ENCODE results near the gene ROCK2.
"Not testable (repeated sequence)": the region's sequence is repeated elsewhere in the genome, so short reads cannot be mapped to it uniquely, and the experiment has no call there.

The ROCK2 gene

GRCh38 chr2:11338580-11338979 lies 5.9 kb downstream of the ROCK2 start:
- no peak for DNase-seq

GRCh38 chr2:11337909-11338308 lies 6.5 kb downstream of the ROCK2 start:
- DNase-seq = no peak

- DNase-seq = no peak
Observed at GRCh38 chr2:11336189-11336588, 8.2 kb downstream of the ROCK2 start.

GRCh38 chr2:11333427-11334183 lies 10.8 kb downstream of the ROCK2 start:
- no peak for DNase-seq

- no peak for DNase-seq
Observed at GRCh38 chr2:11332596-11332995, 11.8 kb downstream of the ROCK2 start.

GRCh38 chr2:11330457-11331142 lies 13.8 kb downstream of the ROCK2 start:
- DNase-seq = no peak

GRCh38 chr2:11329776-11330175 lies 14.7 kb downstream of the ROCK2 start:
- DNase-seq = no peak

GRCh38 chr2:11328522-11328921 lies 15.9 kb downstream of the ROCK2 start:
- DNase-seq = not testable (repeated sequence)

- no peak for DNase-seq
Observed at GRCh38 chr2:11327871-11328270, 16.6 kb downstream of the ROCK2 start.

GRCh38 chr2:11326677-11327211 lies 17.7 kb downstream of the ROCK2 start:
- no peak for DNase-seq

GRCh38 chr2:11325961-11326676 lies 18.3 kb downstream of the ROCK2 start:
- no peak for DNase-seq

- no peak for DNase-seq
Observed at GRCh38 chr2:11321847-11322246, 22.6 kb downstream of the ROCK2 start.

GRCh38 chr2:11320698-11321492 lies 23.5 kb downstream of the ROCK2 start:
- DNase-seq = no peak

- DNase-seq = no peak
Observed at GRCh38 chr2:11319939-11320338, 24.5 kb downstream of the ROCK2 start.

- DNase-seq = no peak
Observed at GRCh38 chr2:11315074-11315705, 29.2 kb downstream of the ROCK2 start.

GRCh38 chr2:11314487-11314886 lies 29.9 kb downstream of the ROCK2 start:
- no peak for DNase-seq

- no peak for DNase-seq
Observed at GRCh38 chr2:11312770-11313471, 31.5 kb downstream of the ROCK2 start.

GRCh38 chr2:11311543-11311942 lies 32.9 kb downstream of the ROCK2 start:
- no peak for DNase-seq

- no peak for DNase-seq
Observed at GRCh38 chr2:11310212-11310611, 34.2 kb downstream of the ROCK2 start.

- DNase-seq = no peak
Observed at GRCh38 chr2:11309706-11310105, 34.7 kb downstream of the ROCK2 start.

GRCh38 chr2:11307764-11308415 lies 36.5 kb downstream of the ROCK2 start:
- no peak for DNase-seq
